ENCODE results near the gene ITGB8.

GRCh38 chr7:20307901-20308300, 22.8 kb upstream of the ITGB8 start:
- no peak for TF ChIP-seq CTCF (IDR thresholded peaks at IDR 0.05; ENCODE audit: low read depth, low read length, missing input control)
- no peak for TF ChIP-seq JUND (IDR thresholded peaks at IDR 0.05)
- no peak for TF ChIP-seq EGR1 (IDR thresholded peaks at IDR 0.05; ENCODE audit: low read depth in 2 of 2)
- no peak for TF ChIP-seq TAF1 (conservative IDR thresholded peaks at IDR 0.05)
- no peak for TF ChIP-seq FOXA1 (IDR thresholded peaks at IDR 0.05)
- TF ChIP-seq REST (IDR thresholded peaks at IDR 0.05): no peak
- TF ChIP-seq MAX (IDR thresholded peaks at IDR 0.05): no peak
- TF ChIP-seq RAD21 (IDR thresholded peaks at IDR 0.05): no peak
- no peak for TF ChIP-seq SP1 (IDR thresholded peaks at IDR 0.05)
- TF ChIP-seq RXRA (IDR thresholded peaks at IDR 0.05): no peak
- no peak for TF ChIP-seq YY1 (IDR thresholded peaks at IDR 0.05)
- TF ChIP-seq GABPA (IDR thresholded peaks at IDR 0.05 in 1 of 2, conservative IDR thresholded peaks at IDR 0.05 in 1 of 2): no peak
- no peak for TF ChIP-seq ZBTB33 (IDR thresholded peaks at IDR 0.05)
